ENCODE results near the gene COL5A1.

COL5A1 gene

GRCh38 chr9:134787601-134788531 is 146.3 kb downstream of the COL5A1 start:
- DNase-seq (ENCODE audit: low spot score) = no peak

DNA sequence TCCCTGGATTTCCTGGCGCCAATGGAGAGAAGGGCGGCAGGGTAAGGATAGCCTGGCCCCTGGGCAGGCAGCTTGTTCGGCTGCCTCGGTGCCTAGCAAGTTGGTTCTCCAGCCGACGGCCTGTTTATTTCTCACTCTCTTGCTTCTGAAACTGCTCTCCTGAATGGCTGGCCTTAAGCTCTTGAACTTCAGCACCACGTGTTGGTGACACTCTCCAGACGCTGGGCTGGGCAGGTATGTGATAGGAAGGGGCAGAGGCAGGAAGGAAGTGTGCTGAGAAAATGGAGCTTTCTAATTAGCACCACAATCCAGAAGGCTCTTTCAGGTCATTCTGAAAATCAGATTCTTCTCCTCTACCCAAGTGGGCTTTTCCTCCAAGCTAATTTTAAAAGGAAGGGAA is 147.6 kb downstream of the COL5A1 start:
- no peak for DNase-seq (ENCODE audit: low spot score)

DNA sequence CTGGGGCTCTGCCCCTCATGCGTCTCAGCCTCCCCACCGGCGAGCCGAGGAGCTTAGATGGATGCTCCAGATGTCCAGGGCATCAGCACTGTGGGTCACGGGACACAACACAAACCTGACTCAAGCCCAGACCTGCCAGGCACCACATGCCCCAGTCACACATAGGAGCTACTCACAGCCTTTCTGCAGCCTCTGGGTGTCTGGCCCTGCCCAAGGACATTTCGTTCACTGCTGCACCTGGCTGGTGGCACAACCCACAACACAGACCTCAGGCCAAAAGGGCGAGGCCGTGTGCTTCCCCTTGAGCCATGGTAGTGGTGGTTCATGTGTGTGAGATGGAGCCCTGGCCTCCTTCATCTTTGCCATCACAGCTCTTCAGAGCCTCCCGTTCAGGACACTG is 149.4 kb downstream of the COL5A1 start:
- no peak for DNase-seq (ENCODE audit: low spot score)

DNA sequence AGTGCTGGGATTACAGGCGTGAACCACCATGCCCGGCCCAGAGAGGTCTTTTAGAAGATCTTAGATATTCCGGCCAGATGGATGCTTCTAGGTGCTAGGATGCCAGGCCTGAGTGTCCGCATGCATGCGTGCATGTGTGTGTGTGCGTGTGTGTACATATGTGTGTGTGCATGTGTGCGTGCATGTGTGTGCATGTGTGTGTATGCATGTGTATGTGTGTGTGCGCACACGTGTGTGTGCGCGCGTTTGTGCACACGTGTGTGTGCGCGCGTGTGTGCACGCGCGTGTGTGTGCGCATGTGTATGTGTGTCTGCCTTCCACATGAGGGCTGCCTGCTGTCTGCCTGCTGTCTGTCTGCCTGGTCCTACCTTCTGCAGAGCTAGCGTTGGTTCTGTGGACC is 151.0 kb downstream of the COL5A1 start:
- DNase-seq (ENCODE audit: low spot score) = no peak

DNA sequence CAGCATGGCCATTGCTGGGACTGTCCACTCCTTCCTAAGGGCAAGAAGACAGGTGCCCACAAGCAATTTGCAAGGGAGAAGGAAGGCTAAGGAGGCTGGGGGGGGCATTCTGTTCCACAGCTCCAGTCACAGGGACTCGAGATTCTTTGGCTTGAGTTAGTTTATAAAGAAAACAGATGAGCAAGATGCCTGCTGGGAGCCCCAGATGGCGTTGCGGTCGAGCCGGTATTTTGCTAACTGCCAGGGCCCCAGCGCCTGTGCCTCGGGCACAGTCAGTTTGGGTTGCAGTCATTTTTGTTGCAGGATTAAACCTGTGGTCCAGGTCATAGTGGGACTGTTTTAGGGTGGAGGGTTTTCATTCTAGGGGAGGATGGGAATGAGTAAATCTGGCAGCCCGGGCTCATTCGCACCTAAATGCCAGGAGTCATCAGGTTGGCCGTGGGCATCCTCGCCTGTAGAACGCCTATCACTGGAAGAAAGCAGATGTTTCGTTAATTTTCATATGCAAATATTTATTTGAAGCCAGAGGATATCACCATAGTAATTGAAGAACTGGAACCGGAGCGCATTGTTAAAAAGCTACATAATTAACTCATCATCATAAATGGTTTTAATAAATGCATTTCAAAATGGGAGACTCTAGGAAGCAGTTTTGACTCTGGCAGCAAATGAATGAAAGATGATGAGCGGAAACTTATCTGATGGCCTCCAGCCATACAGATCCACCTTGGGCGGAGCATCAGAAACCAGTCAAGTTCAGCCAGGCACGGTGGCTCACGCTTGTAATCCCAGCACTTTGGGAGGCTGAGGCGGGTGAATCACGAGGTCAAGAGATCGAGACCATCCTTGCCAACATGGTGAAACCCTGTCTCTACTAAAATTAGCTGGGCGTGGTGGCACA is 151.9 kb downstream of the COL5A1 start:
- DNase-seq (ENCODE audit: low spot score) = no peak

- no peak for DNase-seq (ENCODE audit: low spot score)
Measured at GRCh38 chr9:134794663-134795370, 153.2 kb downstream of the COL5A1 start.

- DNase-seq (ENCODE audit: low spot score) = no peak
Measured at GRCh38 chr9:134795446-134795845, 153.8 kb downstream of the COL5A1 start.

GRCh38 chr9:134796882-134797281 is 155.3 kb downstream of the COL5A1 start:
- no peak for DNase-seq (ENCODE audit: low spot score)

- DNase-seq (ENCODE audit: low spot score) = no peak
Measured at GRCh38 chr9:134800791-134801339, 159.3 kb downstream of the COL5A1 start.

DNA sequence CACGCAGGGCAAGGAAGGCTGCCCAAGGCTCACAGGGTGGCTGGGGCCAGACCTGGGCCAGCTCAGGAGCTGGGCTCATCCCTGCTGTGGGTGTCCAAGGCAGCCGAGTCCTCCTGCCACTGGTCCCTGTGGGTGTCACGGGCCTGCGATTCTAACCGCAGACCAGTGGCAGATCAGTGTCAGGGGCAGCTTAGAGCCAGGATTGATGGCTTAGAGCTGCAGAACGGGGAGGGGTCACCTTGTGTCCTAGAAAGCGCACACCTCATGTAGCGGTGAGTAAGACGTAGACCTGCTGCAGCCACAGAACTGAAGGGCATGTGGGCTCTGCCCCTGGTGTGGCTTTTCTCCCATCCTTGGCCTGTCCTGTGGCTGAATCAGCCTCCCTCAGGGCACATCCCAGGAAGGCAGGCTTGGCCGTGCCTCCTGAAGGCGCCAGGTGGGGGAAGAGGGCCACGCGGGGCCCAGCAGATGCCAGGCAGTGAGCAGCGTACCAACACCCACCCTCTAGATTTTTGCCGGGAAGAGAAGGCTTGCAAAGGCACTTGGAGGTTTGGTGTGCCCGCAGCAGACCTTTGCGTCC is 160.7 kb downstream of the COL5A1 start:
- DNase-seq (ENCODE audit: low spot score) = no peak

GRCh38 chr9:134804871-134805270 is 163.3 kb downstream of the COL5A1 start:
- DNase-seq (ENCODE audit: low spot score) = no peak

DNA sequence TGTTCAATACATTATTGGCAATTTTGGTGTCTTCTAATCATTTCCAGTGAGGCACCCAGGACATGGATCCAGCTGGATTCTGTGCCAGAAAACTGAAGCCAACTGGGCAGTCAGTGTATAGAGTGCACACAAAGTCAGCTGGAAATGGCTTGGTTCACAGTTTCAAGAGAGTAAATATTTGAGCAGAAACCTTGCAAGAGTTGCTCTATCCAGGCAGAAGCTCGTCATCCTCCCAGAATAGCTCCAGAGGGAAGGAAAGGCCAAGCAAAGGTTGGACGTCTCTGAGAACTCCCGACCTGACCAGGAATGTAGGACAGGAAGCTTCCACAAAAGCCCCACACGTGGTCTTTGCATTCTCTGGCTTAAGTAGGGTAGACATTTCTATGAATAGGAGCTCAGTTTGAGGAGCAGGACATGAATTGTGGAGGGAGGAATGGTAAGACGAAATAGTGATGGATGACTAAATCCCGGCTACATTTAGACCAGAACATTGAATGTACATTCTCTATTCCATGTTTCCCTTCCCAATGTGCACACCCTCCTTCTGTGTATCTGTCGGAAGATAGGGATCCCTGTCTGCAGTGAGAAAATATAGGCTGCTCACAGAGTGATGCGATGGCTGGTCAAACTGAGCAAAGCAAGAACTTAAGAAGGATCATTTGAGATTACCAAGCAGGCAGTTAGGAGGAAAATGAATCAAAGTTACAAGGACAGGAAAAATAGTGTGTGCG is 166.3 kb downstream of the COL5A1 start:
- DNase-seq (ENCODE audit: low spot score) = no peak

- no peak for DNase-seq (ENCODE audit: low spot score)
Measured at GRCh38 chr9:134808447-134808792, 166.8 kb downstream of the COL5A1 start.

DNA sequence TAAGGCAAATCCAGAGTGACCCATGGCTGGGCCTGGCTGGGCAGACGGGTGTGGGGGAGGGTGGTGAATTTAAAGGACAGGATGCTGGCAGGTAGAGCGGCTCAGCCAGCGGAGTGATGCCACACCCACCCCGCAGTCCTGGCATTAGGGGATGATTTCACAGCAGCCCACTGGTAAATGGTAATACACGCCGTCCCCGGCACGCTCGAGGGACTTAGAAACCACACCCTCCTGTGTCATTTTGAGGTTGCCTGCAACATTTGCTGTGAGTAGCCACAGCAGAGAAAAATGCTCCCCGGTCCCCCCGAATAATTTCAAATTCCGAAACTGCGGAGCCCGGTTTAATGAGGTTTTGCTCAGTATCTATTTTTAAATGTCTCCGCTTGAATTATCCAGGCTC is 167.7 kb downstream of the COL5A1 start:
- DNase-seq (ENCODE audit: low spot score) = no peak

DNA sequence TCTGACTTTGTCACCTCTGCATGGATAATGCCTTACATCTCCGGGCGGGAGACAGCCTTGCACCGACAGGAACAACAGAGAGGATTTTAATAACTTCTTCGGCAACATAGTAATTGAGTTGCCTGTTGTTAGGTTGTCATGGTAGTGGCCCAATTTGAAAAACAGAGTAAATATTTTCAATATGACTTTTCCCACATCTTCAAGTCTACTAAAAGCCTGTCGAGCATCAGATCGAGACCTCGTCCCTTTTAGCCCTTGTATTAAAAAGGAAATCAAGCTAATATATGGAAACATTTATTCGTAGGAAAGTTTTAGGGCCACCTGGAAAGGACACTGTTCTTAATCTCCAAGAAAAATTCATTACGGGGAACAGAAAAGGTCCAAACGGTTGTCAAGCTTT is 168.2 kb downstream of the COL5A1 start:
- DNase-seq (ENCODE audit: low spot score) = no peak

DNA sequence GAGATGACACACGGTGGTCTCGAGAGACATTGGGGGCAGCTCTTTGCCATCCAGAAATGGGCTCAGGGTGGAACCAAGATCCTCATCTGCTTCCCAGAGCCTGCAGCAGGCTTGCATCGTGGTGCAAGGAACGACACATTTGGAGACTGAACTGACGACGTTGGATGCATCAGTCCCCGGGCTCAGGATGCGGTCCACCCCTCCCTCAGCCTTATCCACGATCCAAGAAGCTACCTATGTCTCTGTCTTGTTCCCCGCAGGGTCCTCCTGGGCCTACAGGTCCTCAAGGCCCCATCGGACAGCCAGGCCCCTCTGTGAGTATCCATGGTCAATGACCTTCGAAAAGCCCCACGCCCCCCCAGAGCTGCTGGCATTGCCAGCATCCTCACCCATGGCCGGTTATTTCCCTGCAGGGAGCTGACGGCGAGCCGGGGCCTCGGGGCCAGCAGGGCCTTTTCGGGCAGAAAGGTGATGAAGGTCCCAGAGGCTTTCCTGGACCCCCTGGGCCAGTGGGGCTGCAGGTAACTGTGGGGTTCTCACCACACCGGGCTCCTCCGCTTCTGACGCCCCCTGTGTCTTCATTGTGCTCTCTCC is 169.6 kb downstream of the COL5A1 start:
- DNase-seq (ENCODE audit: low spot score) = no peak

GRCh38 chr9:134811673-134812342 is 170.2 kb downstream of the COL5A1 start:
- no peak for DNase-seq (ENCODE audit: low spot score)

- no peak for DNase-seq (ENCODE audit: low spot score)
Measured at GRCh38 chr9:134812343-134812673, 170.7 kb downstream of the COL5A1 start.

DNA sequence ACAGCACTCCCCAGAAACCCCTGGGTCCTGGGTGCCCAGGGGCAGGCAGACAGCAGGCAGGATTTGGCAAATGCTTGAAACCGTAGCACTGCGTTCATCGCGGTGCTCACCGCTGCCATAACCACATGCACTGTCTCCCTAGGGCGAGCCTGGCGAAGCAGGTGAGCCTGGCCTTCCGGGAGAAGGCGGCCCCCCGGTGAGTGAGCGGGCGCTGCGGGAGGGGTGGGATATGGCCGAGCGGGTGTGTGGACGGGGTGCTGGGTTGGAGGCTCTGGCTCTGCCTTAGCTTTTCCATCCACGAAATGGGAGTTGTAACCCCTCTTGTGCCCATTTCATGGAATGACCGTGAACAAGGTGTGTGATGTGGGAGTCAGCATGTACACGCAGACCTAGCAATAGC is 172.2 kb downstream of the COL5A1 start:
- DNase-seq (ENCODE audit: low spot score) = no peak

DNA sequence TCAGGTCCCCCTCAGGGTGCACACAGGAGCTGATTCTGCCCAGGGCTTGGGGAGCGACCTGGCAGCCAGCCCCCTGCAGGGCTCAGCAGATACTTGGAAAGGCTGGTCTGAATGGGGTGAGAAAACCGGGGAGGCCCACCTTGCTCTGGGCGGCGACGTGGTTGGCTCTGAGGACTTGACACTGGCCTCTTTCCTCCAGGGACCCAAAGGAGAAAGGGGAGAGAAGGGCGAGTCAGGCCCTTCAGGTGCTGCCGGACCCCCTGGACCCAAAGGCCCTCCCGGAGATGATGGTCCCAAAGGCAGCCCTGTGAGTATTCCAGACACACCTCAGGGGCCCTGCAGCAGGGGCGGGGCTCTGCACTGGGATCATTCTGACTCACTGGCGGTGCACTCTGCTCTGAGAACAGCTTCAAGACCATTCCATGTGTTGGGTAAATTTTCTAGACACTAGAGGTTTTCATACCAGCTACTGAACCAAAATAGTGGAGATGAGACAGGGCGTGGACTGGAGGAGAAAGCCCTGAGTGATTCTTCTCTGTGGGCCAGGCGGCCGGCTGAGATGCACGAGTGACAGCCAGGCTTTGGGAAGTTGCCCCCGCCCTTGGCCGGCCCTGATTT is 173.1 kb downstream of the COL5A1 start:
- DNase-seq (ENCODE audit: low spot score) = no peak

All from pons (tissue), 1 donor.